ENCODE data around the gene NTMT1. TPM values are rescaled to one million over a fixed set of nuclear protein-coding genes. Genes with fewer than 3 reads are reported as not detected.

Gene NTMT1
- total and polyA plus RNA-seq, 10 donors, result 22.8 to 50.5 (median 36.6) TPM

DNA sequence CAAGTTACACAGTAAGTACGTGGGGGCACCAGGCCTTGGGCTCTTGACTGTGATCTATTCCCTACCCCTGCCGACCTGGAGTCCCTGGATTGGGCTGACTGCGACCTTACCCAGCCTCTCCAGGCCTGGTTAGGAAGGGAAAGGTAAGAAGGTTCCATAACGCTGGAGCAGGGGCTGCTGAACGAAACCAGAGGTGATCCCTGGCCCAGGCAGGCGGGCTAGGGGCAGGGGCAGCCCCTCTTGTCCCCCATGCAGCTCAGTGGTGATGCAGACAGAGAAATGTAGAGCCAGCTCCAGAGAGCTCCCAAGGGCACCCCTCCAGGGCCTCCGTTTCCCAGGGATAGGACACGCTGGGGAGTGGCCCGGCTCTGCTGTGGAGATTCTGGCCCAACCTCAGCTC is 53.6 kb downstream of the NTMT1 start:
- Histone ChIP-seq H3K9me3 (no peaks in the 10 kb centered on the region), H3K4me1 (no peaks in the 10 kb centered on the region), H3K36me3 (no peaks in the 10 kb centered on the region), H3K27me3 (replicated peaks in 1 of 7) (peaks cover 0 to 84% (median 18%) of the 10 kb centered on the region in 7 donors), H3K27ac (no peak overlapping the region), H3K4me3 (no peak overlapping the region)
- 70 to 78% (median 72%) methylated on average over 7 to 9 of the region's 9 CpGs for WGBS, 5 donors
- no peak for DNase-seq
- intact Hi-C loops (cut with DNase I; ENCODE audit: low total_unique reads), result no loop called here
- TF ChIP-seq POLR2A (IDR thresholded peaks at IDR 0.05) (no peak), POLR2AphosphoS5 (IDR thresholded peaks at IDR 0.05) (no peak)
- TF ChIP-seq, protein P1, sequence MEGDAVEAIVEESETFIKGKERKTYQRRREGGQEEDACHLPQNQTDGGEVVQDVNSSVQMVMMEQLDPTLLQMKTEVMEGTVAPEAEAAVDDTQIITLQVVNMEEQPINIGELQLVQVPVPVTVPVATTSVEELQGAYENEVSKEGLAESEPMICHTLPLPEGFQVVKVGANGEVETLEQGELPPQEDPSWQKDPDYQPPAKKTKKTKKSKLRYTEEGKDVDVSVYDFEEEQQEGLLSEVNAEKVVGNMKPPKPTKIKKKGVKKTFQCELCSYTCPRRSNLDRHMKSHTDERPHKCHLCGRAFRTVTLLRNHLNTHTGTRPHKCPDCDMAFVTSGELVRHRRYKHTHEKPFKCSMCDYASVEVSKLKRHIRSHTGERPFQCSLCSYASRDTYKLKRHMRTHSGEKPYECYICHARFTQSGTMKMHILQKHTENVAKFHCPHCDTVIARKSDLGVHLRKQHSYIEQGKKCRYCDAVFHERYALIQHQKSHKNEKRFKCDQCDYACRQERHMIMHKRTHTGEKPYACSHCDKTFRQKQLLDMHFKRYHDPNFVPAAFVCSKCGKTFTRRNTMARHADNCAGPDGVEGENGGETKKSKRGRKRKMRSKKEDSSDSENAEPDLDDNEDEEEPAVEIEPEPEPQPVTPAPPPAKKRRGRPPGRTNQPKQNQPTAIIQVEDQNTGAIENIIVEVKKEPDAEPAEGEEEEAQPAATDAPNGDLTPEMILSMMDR (IDR thresholded peaks at IDR 0.05 in 8 of 11, conservative IDR thresholded peaks at IDR 0.05 in 3 of 11), result no peak

DNA sequence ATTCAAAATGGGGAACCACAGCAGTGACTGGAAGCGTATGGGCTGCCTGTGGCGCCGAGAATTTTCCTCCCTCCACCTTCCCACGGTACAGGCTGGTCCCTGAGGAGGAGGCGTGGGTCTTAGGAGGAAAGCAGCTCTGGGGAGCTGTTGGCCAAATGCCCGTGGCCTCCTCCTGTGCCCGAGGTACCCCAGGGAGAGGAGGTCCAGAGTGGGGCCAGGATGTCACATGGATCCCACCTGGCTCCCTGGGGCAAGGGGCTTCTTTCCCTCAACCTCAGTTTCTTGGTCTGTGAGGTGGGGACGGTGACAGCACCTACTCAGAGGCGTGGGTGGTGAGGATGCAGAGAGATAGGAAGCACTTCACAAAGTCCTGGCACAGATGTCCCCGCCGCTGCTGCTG is 56.0 kb downstream of the NTMT1 start:
- no peak for DNase-seq
- H3K36me3 ChIP-seq, result no peaks in the 10 kb centered on the region
- no peaks in the 10 kb centered on the region for H3K9me3 ChIP-seq
- WGBS, 5 donors, result 66 to 82% (median 71%) methylated on average over 10 to 11 of the region's 11 CpGs
- TF ChIP-seq POLR2AphosphoS5 (IDR thresholded peaks at IDR 0.05), result no peak
- TF ChIP-seq, protein P1 (IDR thresholded peaks at IDR 0.05 in 8 of 11, conservative IDR thresholded peaks at IDR 0.05 in 3 of 11), result no peak
- TF ChIP-seq POLR2A (IDR thresholded peaks at IDR 0.05), result no peak
- intact Hi-C loops (cut with DNase I; ENCODE audit: low total_unique reads), result no loop called here
- H3K4me1 ChIP-seq, result no peaks in the 10 kb centered on the region
- H3K27me3 ChIP-seq (replicated peaks in 1 of 7), result peaks cover 0 to 65% (median 11%) of the 10 kb centered on the region in 7 donors
- no peak overlapping the region for H3K4me3 ChIP-seq
- no peak overlapping the region for H3K27ac ChIP-seq

DNA sequence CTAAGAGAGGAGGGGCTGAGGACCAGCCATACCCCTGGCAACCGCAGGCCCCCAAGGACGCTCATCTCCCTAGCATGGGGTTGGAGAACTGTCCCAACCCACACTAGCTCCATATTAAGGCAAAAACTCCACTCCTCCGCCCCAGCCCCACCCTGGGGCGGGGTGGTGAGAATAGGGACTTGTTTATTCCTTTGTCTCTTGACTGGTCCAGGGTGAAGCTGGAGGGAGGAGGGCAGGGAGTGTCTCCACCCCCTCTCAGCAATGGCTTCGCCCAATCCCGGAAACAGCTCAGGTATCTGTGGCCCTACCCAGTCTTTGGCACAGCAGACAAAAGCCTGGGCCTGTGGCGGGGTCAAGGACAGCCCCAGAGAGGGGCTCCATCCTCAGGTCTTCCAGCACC is 56.4 kb downstream of the NTMT1 start:
- no peak overlapping the region for H3K27ac ChIP-seq
- DNase-seq, result no peak
- H3K9me3 ChIP-seq, result no peaks in the 10 kb centered on the region
- TF ChIP-seq POLR2A (IDR thresholded peaks at IDR 0.05) (no peak), POLR2AphosphoS5 (IDR thresholded peaks at IDR 0.05) (no peak)
- TF ChIP-seq, protein P1 (IDR thresholded peaks at IDR 0.05 in 8 of 11, conservative IDR thresholded peaks at IDR 0.05 in 3 of 11), result no peak
- no peaks in the 10 kb centered on the region for H3K4me1 ChIP-seq
- intact Hi-C loops (cut with DNase I; ENCODE audit: low total_unique reads), result no loop called here
- no peaks in the 10 kb centered on the region for H3K36me3 ChIP-seq
- peaks cover 0 to 60% (median 11%) of the 10 kb centered on the region in 7 donors for H3K27me3 ChIP-seq (replicated peaks in 1 of 7)
- no peak overlapping the region for H3K4me3 ChIP-seq
- WGBS, 5 donors, result 79 to 90% (median 84%) methylated on average over 4 to 7 of the region's 7 CpGs

DNA sequence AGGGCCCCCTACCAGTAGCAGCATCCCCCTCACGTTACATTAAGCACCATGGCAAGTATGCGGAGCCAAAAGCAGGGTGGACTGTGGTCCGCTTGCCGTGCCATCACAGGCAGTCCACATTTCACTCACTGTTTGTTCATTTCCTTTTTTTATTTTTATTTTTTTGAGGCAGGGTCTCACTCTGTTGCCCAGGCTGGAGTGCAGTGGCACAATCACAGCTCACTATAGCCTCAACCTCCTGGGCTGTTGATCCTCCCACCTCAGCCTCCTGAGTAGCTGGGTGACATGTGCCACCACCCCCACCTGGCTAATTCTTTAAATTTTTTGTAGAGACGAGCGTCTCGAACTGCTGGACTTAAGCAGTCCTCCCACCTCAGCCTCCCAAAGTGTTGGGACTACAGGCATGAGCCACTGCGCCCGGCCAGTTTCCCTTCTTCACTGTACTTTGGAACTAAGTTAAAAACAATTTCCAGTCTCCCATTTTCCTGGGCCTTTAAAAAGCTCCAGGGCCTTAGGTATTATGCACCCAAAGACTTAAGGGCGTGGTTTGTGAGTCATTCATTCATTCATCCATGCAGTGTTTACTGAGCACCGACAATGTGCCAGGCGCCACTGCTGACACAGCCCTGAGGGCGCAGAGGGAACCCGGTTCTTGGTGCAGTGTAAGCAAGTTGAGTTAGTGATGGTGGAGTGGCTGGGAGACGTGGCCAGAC is 59.4 kb downstream of the NTMT1 start:
- TF ChIP-seq POLR2A (IDR thresholded peaks at IDR 0.05) (no peak), POLR2AphosphoS5 (IDR thresholded peaks at IDR 0.05) (no peak)
- no peaks in the 10 kb centered on the region for H3K4me1 ChIP-seq
- H3K27me3 ChIP-seq (replicated peaks in 1 of 7), result peaks cover 0 to 30% (median 8%) of the 10 kb centered on the region in 7 donors
- 76 to 87% (median 84%) methylated on average over 15 of the region's 15 CpGs for WGBS, 5 donors
- intact Hi-C loops (cut with DNase I; ENCODE audit: low total_unique reads), result no loop called here
- H3K4me3 ChIP-seq, result no peak overlapping the region
- H3K27ac ChIP-seq, result no peak overlapping the region
- H3K9me3 ChIP-seq, result no peaks in the 10 kb centered on the region
- DNase-seq, result no peak
- no peaks in the 10 kb centered on the region for H3K36me3 ChIP-seq

Other genes with a start within 250 kb of the NTMT1 start
- gene C9orf50, start 5.1 kb upstream of the NTMT1 start, total RNA-seq, result under 1 TPM in 1 of 7 donors, not detected in 6; 0.22 TPM
- gene C9orf50, start 5.1 kb upstream of the NTMT1 start, polyA plus RNA-seq, result under 1 TPM; 0.12 to 0.46 (median 0.16) TPM
- gene ASB6, start 16.0 kb downstream of the NTMT1 start, total RNA-seq, result 10 to 100 TPM; 17.2 to 30.8 (median 22.3) TPM
- gene ASB6, start 16.0 kb downstream of the NTMT1 start, polyA plus RNA-seq, result 10 to 100 TPM; 11.5 to 23.2 (median 17.8) TPM
- under 1 TPM in 2 of 7 donors, not detected in 5; 0.47 to 0.54 TPM for gene PRRX2, start 39.5 kb downstream of the NTMT1 start, total RNA-seq
- gene PRRX2, start 39.5 kb downstream of the NTMT1 start, polyA plus RNA-seq, result 1 to 10 TPM in 1 of 3 donors, under 1 TPM in 2; 0.32 to 1.5 (median 0.83) TPM
- 1 to 10 TPM; 1.4 to 7.2 (median 2.2) TPM for gene PTGES, start 126.9 kb downstream of the NTMT1 start, total RNA-seq
- 1 to 10 TPM; 4.7 to 6.1 (median 4.8) TPM for gene PTGES, start 126.9 kb downstream of the NTMT1 start, polyA plus RNA-seq
- 10 to 100 TPM; 16.1 to 38.0 (median 18.9) TPM for gene TOR1B, start 177.0 kb downstream of the NTMT1 start, total RNA-seq
- gene TOR1B, start 177.0 kb downstream of the NTMT1 start, polyA plus RNA-seq, result 1 to 10 TPM; 5.3 to 8.3 (median 6.3) TPM
- 10 to 100 TPM; 27.7 to 49.5 (median 32.5) TPM for gene TOR1A, start 198.0 kb downstream of the NTMT1 start, total RNA-seq
- gene TOR1A, start 198.0 kb downstream of the NTMT1 start, polyA plus RNA-seq, result 10 to 100 TPM; 13.3 to 20.0 (median 16.5) TPM
- gene C9orf78, start 209.1 kb downstream of the NTMT1 start, total RNA-seq, result 100 to 1,000 TPM in 1 of 7 donors, 10 to 100 TPM in 6; 35.6 to 105 (median 47.3) TPM
- gene C9orf78, start 209.1 kb downstream of the NTMT1 start, polyA plus RNA-seq, result 10 to 100 TPM; 51.5 to 68.9 (median 66.3) TPM
- 10 to 100 TPM; 29.7 to 55.3 (median 39.4) TPM for gene USP20, start 209.3 kb downstream of the NTMT1 start, total RNA-seq
- 10 to 100 TPM; 38.1 to 83.7 (median 67.6) TPM for gene USP20, start 209.3 kb downstream of the NTMT1 start, polyA plus RNA-seq

Measured in spleen (tissue), 11 donors.